ENCODE results near the gene PDCD4.
"Not testable (repeated sequence)": the region's sequence is repeated elsewhere in the genome, so short reads cannot be mapped to it uniquely, and the experiment has no call there.

The PDCD4 gene

GRCh38 chr10:110880012-110880411 is 8.3 kb downstream of the PDCD4 start:
- in situ Hi-C loops (cut with MboI; ENCODE audit: low sequenced_read_pairs): no loop called here

DNA sequence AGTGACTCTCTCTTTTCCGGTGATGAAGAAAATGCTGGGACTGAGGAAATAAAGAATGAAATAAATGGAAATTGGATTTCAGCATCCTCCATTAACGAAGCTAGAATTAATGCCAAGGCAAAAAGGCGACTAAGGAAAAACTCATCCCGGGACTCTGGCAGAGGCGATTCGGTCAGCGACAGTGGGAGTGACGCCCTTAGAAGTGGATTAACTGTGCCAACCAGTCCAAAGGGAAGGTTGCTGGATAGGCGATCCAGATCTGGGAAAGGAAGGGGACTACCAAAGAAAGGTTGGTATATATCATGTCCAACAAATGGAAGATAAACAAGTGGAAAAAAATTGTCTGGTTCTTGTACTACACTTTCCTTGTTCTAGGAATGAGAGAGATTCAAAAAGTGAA is 9.5 kb downstream of the PDCD4 start:
- in situ Hi-C loops (cut with MboI; ENCODE audit: low sequenced_read_pairs): no loop called here

GRCh38 chr10:110881905-110882304 is 10.2 kb downstream of the PDCD4 start:
- in situ Hi-C loops (cut with MboI; ENCODE audit: low sequenced_read_pairs): no loop called here

DNA sequence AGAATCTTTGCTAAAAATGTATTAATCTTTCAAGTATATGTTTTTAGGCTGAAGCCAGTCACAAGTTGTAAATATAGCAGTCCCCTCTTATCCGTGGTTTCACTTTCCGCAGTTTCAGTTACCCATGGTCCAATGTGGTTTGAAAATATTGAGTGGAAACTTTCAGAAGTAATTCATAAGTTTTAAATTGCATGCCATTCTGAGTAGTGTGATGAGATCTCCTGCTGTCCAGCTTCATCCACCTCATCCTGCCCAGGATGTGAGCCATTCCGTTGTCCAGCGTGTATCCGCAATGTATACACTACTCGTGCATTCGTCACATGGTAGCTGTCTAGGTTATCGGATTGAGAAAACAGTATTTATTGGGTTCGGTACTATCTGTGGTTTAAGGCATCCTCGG is 12.2 kb downstream of the PDCD4 start:
- in situ Hi-C loops (cut with MboI; ENCODE audit: low sequenced_read_pairs): no loop called here

DNA sequence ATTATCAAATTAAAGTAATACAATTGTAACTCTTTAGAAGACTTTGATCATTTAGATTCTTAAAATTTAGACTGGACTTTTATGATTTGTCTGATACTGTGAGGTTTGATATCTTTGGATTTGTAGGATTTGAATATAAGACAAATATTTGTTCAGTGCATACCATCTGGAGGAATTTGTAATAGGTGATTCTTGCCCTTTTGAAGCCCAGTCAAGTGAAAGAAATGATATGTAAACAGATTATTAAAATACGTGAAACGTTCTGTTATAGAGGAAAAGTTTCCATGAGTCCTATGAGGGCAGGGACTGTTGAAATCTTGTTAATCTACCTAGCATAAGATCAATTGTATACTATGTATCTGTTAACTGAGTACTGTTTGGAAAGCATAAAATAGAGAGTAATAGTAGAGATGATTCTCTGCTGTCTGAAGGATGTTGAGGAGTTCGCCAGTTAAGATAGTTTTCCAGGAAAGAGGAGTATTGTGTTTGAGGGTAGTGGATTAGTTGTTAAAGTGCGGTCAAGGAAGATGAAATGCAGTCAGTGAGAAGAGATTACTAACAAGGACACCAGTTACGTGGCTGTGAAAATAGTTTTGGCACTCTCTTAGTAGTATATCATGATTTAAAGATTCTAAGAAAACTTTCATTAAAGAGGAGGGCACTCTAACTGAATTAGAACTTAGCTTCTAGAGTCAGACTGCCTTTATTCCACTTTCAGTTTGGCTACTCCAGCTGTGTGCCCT is 14.4 kb downstream of the PDCD4 start:
- in situ Hi-C loops (cut with MboI; ENCODE audit: low sequenced_read_pairs): no loop called here

DNA sequence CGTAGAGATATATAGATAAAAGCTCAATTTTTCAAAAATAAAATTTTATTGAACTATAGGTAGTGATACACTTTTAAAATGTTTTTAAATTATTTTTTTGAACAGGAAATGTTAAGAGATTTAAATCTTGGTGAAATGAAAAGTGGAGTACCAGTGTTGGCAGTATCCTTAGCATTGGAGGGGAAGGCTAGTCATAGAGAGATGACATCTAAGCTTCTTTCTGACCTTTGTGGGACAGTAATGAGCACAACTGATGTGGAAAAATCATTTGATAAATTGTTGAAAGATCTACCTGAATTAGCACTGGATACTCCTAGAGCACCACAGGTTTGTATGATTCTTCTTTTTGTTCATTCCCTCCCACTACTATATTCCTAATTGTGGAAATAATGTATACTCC is 15.8 kb downstream of the PDCD4 start:
- in situ Hi-C loops (cut with MboI; ENCODE audit: low sequenced_read_pairs): no loop called here

- in situ Hi-C loops (cut with MboI; ENCODE audit: low sequenced_read_pairs): no loop called here
Measured at GRCh38 chr10:110892602-110893288, 21.0 kb downstream of the PDCD4 start.

DNA sequence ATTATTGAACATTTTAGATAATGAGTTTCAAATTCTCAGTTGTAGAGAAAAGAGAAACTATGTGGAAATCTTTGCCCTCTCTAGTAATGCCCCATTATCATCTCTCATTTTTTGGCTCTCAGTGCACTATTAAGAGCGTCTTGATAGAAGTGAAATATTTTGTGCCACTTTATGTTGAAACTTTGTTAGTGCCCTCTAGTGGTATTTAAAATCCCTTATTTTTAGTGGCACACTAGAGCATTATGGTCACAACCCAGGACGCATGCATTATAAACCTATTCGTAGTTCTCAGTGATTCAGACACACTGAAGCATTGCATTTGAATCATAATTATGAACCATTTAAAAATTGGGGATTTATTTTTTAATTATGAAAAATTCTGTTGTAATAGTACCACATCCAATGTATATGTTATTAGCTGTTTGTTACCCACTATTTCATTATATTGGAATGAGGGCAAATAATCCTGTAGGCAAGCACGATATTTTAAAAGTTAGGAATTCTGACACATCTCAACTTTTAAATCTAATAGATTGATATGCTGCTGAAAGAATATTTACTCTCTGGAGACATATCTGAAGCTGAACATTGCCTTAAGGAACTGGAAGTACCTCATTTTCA is 21.9 kb downstream of the PDCD4 start:
- in situ Hi-C loops (cut with MboI; ENCODE audit: low sequenced_read_pairs): no loop called here

GRCh38 chr10:110897184-110897583 is 25.5 kb downstream of the PDCD4 start:
- in situ Hi-C loops (cut with MboI; ENCODE audit: low sequenced_read_pairs): no loop called here

- in situ Hi-C loops (cut with MboI; ENCODE audit: low sequenced_read_pairs): no loop called here
Measured at GRCh38 chr10:110898391-110898790, 26.7 kb downstream of the PDCD4 start.

DNA sequence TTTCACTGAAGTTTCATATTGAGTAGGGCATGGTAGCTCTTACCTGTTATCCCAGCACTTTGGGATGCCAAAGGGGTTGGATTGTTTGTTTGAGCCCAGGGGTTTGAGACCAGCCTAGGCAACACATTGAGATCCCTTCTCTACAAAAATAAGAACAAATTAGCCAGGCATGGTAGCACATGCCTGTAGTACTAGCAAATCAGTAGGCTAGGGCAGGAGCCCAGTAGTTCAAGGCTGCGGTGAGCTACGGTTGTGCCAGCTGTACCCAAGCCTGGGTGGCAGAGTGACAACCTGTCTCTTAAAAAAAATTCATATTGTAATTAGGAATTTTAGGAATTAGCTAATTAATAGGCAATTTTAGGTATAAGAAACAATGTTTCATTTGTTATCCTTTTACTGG is 29.3 kb downstream of the PDCD4 start:
- in situ Hi-C loops (cut with MboI; ENCODE audit: low sequenced_read_pairs): loop anchor here (10.0 kb wide), 1 partner anchor 96 kb away; no protein-coding TSS in a partner anchor

DNA sequence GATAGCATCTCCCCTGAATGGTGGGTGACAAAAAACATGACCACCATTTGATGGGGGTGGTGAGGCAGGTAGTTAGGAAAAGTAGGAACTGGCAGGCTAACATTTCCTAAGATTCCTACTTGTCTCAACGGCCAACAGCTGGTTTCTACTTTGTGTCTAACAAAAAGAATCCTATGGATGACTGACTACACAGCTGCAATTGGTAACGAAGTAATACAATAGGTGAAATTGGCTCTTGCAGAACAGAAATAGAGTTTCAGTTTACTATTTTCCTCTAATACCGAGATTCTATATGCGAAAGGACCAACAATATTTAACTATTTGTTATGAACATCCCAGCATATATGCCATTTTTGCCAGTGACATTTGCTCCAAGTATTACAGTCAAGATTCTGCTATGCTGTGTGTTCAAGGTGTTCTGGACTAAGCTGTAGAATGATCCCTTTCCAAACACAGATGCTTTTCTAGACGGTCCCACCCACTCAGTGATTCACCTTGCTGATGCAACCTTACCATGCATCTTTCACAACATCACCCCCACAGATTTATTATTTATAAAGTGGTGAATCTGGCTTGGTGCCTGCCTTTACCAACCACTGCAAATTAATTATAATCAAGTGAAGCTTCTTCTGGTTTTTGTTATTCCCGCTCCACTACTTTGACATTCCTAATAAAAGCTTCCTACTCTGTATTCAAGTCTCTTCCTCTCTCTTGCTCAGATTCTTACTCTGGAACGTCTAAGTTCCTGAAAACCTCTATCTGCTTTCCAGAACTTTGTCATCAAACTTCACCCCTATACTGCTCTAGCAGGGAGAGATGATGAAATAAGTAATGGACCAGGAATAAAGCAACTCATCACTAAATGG is 30.5 kb downstream of the PDCD4 start:
- in situ Hi-C loops (cut with MboI; ENCODE audit: low sequenced_read_pairs): loop anchor here (10.0 kb wide), 1 partner anchor 97 kb away; no protein-coding TSS in a partner anchor

DNA sequence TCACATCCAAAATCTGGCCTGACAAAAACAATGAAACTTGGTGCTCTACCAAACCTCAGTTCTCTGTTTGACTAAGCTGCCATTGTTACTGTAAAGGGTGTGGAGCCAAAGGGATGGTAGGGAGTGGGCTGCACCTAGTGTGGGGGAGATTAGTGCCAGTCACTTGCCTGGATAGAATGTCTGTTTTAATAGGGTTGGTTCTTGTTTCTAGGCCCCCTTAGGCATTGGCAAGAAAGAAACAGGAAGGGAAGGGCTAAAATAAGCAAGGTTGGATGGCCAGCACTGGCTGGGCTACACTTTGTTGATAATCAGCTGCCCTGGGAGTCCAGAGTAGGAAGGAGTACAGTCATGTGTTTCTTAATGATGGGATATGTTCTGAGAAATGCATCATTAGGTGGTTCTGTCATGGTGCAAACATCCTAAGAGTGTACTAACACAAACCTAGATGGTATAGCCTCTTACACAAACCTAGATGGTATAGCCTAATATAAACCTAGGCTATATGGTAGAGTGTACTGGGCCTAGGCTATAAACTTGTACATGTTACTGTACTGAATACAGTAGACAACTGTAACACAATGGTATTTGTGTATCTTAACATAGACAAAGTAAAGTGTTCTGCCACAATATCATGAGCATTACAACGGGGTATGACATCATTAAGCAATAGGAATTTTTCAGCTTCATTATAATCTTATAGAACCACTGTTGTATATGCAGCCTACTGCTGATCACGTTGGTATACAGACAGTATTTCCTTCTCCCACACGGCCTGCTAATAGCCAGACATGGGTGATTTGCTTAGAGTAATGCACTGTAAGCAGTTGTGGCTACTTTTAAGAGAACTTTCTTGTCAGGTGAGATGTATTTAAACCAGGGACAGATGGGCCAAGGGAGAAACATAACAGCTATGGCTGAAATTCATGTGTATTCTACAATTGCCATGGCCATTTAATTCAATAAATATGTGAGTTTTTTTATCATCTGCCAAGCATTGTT is 31.9 kb downstream of the PDCD4 start:
- in situ Hi-C loops (cut with MboI; ENCODE audit: low sequenced_read_pairs): loop anchor here (10.0 kb wide), 1 partner anchor 99 kb away; no protein-coding TSS in a partner anchor

DNA sequence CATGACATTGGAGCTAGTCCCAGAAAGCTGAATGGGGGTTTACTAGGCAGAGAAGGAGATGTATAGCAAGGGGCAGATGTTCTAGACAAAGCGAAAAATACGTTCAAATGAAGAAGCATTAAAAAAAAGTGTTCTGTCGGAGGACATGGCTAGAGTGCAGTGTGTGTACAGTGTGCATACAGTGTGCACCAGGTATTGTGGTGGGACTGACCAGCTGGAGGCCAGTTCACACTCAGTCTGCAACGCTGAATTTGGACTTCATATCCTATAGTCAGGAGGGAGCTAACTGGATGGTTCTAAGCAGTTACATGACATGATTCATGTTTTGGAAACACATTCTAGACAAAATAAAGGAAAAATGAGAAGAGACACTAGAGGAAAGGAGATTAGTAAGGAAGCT is 38.4 kb downstream of the PDCD4 start:
- in situ Hi-C loops (cut with MboI; ENCODE audit: low sequenced_read_pairs): no loop called here

DNA sequence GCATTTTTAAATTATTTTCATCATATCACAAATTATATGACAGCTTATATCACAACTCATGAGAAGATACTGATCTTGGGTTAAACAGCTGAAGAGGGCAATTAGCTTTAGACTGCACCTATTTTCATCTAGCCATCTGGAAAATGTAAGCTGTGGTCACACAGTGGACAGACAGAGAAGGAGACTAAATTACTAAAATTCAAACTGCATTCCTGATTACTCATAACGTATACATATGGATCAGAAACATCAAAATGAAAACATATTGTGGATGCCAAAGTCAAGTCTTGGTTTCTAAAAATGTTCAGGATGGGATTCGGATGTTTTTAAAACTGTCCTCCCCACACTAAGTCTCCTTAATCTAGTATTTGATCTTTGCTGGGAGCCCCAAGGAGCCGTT is 40.6 kb downstream of the PDCD4 start:
- in situ Hi-C loops (cut with MboI; ENCODE audit: low sequenced_read_pairs): no loop called here

- in situ Hi-C loops (cut with MboI; ENCODE audit: low sequenced_read_pairs): no loop called here
Measured at GRCh38 chr10:110914431-110914830, 42.7 kb downstream of the PDCD4 start.

GRCh38 chr10:110915035-110915434 is 43.3 kb downstream of the PDCD4 start:
- in situ Hi-C loops (cut with MboI; ENCODE audit: low sequenced_read_pairs): no loop called here

- in situ Hi-C loops (cut with MboI; ENCODE audit: low sequenced_read_pairs): not testable (repeated sequence)
Measured at GRCh38 chr10:110915600-110915999, 43.9 kb downstream of the PDCD4 start.

DNA sequence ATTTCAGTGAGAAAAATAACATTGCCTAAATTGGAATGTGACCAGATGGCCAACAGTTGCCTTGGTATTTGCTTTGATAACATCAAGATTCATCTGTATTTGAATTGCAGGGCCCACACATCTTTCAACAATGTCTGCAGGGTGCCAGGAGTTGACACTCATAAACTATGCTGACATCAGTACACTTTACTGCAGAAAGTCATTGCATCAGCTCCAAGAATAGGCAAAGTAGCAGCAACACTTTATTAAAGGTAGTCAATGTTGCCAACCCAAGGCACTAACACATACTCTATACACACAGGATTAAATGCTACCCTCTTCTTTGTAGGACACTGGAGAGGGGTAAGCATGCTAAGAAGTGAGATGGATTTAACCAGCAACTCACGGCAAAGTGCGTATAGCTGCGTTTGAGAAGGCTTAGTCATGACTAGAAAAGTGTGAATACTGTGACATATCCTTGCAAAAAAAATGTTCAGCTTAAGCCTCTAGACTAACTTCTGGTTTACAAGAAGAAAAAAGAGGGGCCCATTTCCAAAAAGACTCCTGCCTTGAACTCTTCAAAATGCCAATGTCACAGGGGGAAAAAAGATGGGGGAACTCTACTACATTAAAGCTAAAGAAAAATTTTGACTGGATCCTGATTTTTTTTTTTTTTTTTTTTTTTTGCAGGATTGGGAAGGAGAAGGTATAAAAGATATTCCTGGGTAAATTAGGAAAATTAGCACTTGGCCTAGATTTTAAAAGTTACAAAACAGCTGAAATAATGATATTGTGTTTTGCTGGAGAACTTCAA is 45.0 kb downstream of the PDCD4 start:
- in situ Hi-C loops (cut with MboI; ENCODE audit: low sequenced_read_pairs): no loop called here
